ENCODE results near the gene KDM8. TPM values are rescaled to one million over a fixed set of nuclear protein-coding genes. Genes with fewer than 3 reads are reported as not detected.

Gene KDM8
- polyA plus RNA-seq, 3 donors: 0.40 to 3.3 (median 1.5) TPM

DNA sequence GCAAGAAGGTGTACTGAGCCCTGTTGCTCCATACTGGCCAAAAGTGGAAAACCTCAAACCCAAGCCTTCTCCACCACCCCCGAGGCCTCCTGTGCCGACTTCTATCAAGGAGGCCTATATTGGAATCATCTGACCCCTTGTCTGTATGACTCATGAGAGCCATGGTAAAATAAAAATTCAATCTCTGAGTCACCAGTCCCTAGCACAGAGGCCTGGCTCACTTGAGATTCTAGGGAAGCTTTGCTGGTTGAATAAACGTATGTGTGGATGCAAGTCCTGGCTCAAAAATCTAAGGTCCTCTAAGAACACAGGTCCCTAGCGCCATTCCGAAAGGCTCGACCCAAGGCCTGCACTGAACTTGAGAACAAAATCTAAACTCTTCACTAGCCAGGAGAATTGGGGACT lies 50.2 kb downstream of the KDM8 start:
- H3K79me2 ChIP-seq (ENCODE audit: insufficient read depth, low read length): peaks cover 5% of the 10 kb centered on the region
- H3K36me3 ChIP-seq (replicated peaks in 1 of 2; ENCODE audit: control insufficient read depth in 1 of 2, insufficient read depth in 2 of 2, low read length in 2 of 2): peaks cover 21 to 60% of the 10 kb centered on the region in 2 donors
- Mint-ChIP-seq H3K27me3 (ENCODE audit: low read depth in 3 of 3) (peaks cover 0 to 3% (median 0%) of the 10 kb centered on the region in 3 donors), H3K36me3 (peaks cover 61 to 76% of the 10 kb centered on the region in 2 donors), H3K4me1 (peaks cover 5% of the 10 kb centered on the region), H3K9me3 (peaks cover 0 to 4% (median 2%) of the 10 kb centered on the region in 7 donors), H3K27ac (peak overlapping the region in 1 of 7 donors; percentile 32), H3K4me3 (no peak overlapping the region)
- H3K27ac ChIP-seq (ENCODE audit: low read depth in 1 of 2, low read length in 2 of 2): no peak overlapping the region
- H3K4me3 ChIP-seq (replicated peaks in 1 of 3; ENCODE audit: low read depth in 2 of 3, low read length in 3 of 3): no peak overlapping the region
- intact Hi-C loops (cut with micrococcal nuclease): no loop called here
- peak in 1 of 3 donors; percentile 42 for DNase-seq
- WGBS (ENCODE audit: insufficient coverage): no CpG with 5 or more reads among the region's 6 CpGs
- H3K4me1 ChIP-seq (ENCODE audit: control insufficient read depth in 1 of 2, insufficient read depth in 2 of 2, low read length in 2 of 2): no peaks in the 10 kb centered on the region
- no peaks in the 10 kb centered on the region for H3K27me3 ChIP-seq (ENCODE audit: control insufficient read depth in 2 of 2, insufficient read depth in 2 of 2, low read length in 2 of 2)
- H3K4me2 ChIP-seq (replicated peaks; ENCODE audit: extremely low read depth, low read length, poor library complexity, severe bottlenecking): no peak overlapping the region
- H4K20me1 ChIP-seq (ENCODE audit: insufficient read depth, low read length): no peaks in the 10 kb centered on the region
- no peak overlapping the region for H2AFZ ChIP-seq (ENCODE audit: insufficient read depth, low read depth, low read length, poor library complexity, severe bottlenecking)
- H3K9me3 ChIP-seq (replicated peaks in 1 of 2; ENCODE audit: control insufficient read depth in 1 of 2, insufficient read depth in 1 of 2, low read length in 2 of 2): no peaks in the 10 kb centered on the region
- TF ChIP-seq, protein P1, sequence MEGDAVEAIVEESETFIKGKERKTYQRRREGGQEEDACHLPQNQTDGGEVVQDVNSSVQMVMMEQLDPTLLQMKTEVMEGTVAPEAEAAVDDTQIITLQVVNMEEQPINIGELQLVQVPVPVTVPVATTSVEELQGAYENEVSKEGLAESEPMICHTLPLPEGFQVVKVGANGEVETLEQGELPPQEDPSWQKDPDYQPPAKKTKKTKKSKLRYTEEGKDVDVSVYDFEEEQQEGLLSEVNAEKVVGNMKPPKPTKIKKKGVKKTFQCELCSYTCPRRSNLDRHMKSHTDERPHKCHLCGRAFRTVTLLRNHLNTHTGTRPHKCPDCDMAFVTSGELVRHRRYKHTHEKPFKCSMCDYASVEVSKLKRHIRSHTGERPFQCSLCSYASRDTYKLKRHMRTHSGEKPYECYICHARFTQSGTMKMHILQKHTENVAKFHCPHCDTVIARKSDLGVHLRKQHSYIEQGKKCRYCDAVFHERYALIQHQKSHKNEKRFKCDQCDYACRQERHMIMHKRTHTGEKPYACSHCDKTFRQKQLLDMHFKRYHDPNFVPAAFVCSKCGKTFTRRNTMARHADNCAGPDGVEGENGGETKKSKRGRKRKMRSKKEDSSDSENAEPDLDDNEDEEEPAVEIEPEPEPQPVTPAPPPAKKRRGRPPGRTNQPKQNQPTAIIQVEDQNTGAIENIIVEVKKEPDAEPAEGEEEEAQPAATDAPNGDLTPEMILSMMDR (IDR thresholded peaks at IDR 0.05): no peak
- no peak overlapping the region for H3K9ac ChIP-seq (ENCODE audit: insufficient read depth, low read length, poor library complexity, severe bottlenecking)

DNA sequence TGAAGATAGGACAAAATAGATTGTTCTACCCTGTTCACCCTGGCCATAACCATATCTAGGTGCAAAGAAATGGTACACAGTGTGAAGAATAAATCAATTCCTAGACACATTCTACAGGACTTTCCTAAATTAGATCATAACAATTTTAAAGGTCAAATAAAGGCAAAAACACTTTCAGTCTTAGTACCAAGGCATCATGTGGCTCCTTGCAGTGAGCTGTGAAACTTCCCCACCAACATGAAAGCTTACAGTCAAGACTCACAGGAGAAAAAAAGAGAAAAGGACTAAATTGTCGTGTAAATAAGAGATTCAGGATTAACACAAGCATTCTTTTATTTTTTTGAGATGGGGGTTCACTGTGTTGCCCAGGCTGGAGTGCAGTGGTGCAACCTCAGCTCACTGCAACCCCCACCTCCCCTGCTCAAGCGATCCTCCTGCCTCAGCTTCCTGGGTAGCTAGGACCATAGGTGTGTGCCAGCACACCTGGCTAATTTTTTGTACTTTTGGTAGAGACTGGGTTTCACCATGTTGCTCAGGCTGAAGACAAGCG lies 51.0 kb downstream of the KDM8 start:
- H3K27me3 ChIP-seq (ENCODE audit: control insufficient read depth in 2 of 2, insufficient read depth in 2 of 2, low read length in 2 of 2): no peaks in the 10 kb centered on the region
- peaks cover 5% of the 10 kb centered on the region for H3K79me2 ChIP-seq (ENCODE audit: insufficient read depth, low read length)
- Mint-ChIP-seq H3K4me1 (peaks cover 5% of the 10 kb centered on the region), H3K4me3 (no peak overlapping the region), H3K27me3 (ENCODE audit: low read depth in 3 of 3) (peaks cover 0 to 3% (median 0%) of the 10 kb centered on the region in 3 donors), H3K36me3 (peaks cover 65 to 72% of the 10 kb centered on the region in 2 donors), H3K27ac (no peak overlapping the region), H3K9me3 (no peaks in the 10 kb centered on the region)
- no peak overlapping the region for H3K9ac ChIP-seq (ENCODE audit: insufficient read depth, low read length, poor library complexity, severe bottlenecking)
- H3K4me2 ChIP-seq (replicated peaks; ENCODE audit: extremely low read depth, low read length, poor library complexity, severe bottlenecking): no peak overlapping the region
- no peak overlapping the region for H3K4me3 ChIP-seq (replicated peaks in 1 of 3; ENCODE audit: low read depth in 2 of 3, low read length in 3 of 3)
- TF ChIP-seq, protein P1 (IDR thresholded peaks at IDR 0.05): no peak
- H3K27ac ChIP-seq (ENCODE audit: low read depth in 1 of 2, low read length in 2 of 2): no peak overlapping the region
- no peaks in the 10 kb centered on the region for H3K9me3 ChIP-seq (replicated peaks in 1 of 2; ENCODE audit: control insufficient read depth in 1 of 2, insufficient read depth in 1 of 2, low read length in 2 of 2)
- no peaks in the 10 kb centered on the region for H3K4me1 ChIP-seq (ENCODE audit: control insufficient read depth in 1 of 2, insufficient read depth in 2 of 2, low read length in 2 of 2)
- DNase-seq: peak in 1 of 3 donors; percentile 32
- 100% methylated on average over 1 of the region's 3 CpGs for WGBS (ENCODE audit: insufficient coverage)
- no peak overlapping the region for H2AFZ ChIP-seq (ENCODE audit: insufficient read depth, low read depth, low read length, poor library complexity, severe bottlenecking)
- intact Hi-C loops (cut with micrococcal nuclease): no loop called here
- H4K20me1 ChIP-seq (ENCODE audit: insufficient read depth, low read length): no peaks in the 10 kb centered on the region
- peaks cover 21 to 60% of the 10 kb centered on the region in 2 donors for H3K36me3 ChIP-seq (replicated peaks in 1 of 2; ENCODE audit: control insufficient read depth in 1 of 2, insufficient read depth in 2 of 2, low read length in 2 of 2)
